Activated CD8-positive, alpha-beta memory T cell treated with anti-CD3 and anti-CD28 coated beads for 4 hours (primary cell): ENCODE results near the gene SOCS1.

ENCODE experiments used
- DNase-seq, 2 donors: peaks; one replicate each; pipeline ENCODE4 v3.0.0-alpha.2; 2020; ENCODE audit warnings: low read depth in 2 of 2

The SOCS1 gene

DNA sequence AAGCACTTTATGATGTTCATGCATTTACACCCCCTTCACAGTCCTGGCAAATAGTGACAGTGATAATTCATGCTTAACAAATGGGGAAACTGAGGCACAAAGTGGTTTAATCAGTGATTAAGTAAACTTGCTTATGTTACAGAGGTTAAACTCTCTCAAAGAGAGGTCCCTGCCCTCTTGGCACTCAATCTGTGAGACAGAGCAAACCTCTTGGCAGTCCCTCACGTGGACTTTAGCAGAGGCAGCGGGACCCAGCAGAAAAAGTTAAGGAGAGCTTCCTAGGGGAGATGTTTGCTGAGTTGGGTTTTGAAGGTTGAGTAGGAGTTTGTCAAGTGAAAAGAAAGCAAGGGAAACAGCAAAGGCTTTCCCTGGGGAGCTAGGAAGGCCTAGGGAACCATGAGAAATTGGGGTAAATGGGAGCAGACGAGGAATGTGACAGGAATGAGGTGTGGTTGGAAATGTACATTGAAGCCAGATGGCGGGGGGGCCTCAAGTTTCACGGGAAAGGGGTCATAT is 10.7 kb downstream of the SOCS1 start:
- DNase-seq, result no peak

DNA sequence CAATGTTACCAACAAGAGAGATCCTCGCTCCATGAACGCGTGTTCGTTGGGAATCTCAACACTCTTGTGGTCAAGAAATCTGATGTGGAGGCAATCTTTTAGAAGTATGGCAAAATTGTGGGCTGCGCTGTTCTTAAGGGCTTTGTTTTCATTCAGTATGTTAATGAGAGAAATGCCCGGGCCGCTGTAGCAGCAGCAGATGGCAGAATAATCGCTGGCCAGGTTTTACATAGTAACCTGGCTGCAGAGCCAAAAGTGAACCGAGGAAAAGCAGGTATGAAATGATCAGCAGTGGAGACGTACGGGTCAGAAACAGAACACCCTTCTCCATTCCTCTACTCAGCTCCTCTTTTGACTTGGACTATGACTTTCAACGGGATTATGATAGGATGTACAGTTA is 13.3 kb downstream of the SOCS1 start:
- DNase-seq, result no peak

DNA sequence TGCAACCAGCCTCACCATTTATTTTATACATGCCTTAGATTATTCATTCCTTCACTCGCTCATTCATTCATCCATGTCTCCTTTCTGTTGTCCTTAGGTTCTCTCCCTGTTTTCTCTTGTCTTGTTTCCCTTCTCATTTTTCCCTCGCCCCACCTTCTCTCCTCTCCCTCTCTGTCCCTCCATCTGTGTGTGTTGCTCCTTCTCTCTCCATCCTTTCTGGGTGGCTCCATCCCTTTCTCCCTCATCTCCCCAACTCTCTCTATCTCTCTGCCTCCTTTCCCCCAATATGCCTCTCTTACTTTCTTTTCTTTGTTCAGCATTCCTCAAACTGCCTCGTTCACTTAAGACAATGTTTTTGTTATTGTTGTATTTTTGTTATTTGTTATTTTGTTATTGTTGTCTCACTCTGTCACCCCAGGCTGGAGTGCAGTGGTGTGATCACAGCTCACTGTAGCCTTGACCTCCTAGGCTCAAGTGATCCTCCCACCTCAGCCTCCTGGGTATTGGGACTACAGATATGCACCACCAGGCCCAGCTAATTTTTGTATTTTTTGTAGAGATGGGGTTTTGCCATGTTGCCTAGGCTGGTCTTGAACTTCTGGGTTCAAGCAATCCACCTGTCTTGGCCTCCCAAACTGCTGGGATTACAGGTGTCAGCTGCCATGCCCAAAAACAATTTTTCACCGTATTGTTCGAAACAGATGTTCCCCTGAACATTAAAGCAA is 14.4 kb downstream of the SOCS1 start:
- DNase-seq, result no peak

DNA sequence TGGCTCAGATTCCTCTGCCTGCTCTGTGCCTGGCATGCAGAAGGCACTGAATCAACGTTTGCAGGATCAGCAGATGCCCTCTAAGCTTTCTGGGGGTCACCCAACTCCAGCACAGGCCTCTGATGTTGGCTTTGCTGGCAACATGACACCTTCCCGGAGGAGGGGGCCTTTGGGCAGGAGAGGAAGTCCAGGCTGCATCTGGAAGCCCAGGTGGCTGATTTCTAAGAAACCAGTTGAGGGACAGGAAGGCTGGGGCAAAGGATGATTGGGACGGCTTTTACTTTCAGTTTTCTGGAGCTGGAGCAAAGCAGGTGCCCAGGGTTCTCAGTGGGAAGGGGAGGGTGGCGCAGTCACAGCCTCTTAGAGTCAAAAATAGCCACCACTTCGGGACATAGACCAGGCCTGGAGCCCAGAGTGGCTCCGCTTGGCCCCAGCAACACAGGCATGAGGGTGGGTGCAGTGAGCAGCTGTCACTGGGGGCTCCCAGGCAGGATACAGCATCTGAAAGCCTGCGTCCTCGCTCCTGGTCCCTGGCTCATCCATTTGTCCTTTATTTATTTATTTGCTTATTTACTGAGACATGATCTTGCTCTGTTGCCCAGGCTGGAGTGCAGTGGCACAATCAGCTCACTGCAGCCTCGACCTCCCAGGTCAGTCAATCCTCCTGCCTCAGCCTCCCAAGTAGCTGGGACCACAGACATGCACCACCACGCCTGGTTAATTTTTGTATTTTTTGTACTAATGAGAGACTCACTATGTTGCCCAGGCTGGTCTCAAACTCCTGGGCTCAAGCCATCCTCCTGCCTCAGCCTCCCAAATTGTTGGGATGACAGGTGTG is 15.1 kb downstream of the SOCS1 start:
- no peak for DNase-seq

DNA sequence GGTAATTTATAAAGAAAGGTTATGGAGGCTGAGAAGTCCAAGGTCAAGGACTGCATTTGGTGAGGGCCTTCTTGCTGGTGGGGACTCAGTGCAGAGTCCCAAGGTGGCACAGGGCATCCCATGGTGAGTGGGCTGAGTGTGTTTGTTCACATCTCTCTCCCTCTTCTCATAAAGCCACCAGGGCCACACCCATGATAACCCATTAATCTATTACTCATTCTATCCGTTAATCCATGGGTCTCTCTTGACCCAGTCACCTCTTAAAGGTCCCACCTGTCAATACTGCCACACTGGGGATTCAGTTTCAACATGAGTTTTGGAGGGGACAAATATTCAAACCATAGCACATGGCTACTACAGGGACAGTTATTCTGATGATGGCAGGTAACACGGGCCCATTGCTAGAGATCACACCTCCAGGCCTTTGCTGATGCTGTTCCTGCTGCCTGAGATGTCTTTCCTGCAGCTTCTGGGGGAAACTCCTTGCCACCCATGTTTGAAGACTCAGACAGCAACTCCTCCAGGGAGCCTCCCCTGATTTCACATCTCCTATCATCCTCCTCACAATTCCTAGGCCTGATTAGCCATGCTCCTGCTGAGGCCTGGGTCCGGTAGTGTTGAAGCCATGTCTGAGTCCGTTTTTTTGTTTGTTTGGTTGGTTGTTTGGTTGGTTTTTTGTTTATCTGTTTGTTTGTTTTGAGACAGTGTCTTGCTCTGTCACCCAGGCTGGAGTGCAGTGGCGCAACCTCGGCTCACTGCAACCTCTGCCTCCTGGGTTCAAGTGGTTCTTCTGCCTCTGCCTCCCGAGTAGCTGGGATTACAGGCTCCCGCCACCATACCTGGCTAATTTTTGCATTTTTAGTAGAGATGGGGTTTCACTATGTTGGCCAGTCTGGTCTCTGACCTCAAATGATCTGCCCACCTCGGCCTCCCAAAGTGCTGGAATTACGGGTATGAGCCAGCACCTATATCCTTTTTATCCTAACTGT is 16.1 kb downstream of the SOCS1 start:
- DNase-seq, result no peak

DNA sequence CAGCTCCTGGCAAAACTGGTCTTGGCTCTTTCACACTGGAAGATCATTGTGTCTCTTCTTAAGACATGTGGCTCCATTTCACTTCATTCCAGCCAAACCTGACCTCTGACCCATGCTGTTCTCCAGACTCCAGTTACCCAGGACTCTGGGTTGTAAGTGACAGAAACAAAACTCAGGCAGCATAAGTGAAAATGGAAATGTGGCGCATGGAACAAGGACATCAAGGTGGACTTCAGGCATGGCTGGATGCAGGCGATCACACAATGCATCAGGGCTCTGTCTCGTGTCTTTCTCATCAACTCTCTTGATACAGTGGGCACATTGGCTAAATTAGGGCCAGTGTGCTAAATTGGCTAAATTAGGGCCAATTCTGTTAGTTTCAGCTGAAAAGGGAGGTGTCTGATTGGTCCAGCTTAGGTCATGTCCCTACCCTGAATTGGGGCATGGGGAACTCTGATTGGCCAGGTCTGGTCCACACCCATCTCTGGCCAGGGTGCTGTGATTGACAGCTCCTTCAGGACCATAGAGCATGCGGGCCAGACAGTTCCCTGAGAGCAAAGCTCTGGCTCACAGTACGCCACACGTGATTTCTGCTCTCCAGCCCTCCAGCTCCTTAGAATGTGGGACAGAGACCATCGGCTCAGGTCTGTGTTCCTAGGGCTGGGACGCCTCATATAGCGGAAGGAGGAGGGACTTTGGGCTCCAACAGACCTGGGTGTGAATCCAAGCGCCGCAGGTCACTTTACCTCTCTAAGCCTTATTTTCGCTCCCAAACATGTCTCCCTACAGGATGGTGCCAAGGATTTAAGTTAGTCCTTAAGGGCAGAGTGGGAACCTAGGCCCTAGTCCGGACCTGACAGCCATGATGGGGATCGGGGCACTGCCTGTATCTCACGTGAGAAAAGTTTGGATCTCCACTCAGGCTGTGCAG is 17.5 kb downstream of the SOCS1 start:
- DNase-seq, result no peak

DNA sequence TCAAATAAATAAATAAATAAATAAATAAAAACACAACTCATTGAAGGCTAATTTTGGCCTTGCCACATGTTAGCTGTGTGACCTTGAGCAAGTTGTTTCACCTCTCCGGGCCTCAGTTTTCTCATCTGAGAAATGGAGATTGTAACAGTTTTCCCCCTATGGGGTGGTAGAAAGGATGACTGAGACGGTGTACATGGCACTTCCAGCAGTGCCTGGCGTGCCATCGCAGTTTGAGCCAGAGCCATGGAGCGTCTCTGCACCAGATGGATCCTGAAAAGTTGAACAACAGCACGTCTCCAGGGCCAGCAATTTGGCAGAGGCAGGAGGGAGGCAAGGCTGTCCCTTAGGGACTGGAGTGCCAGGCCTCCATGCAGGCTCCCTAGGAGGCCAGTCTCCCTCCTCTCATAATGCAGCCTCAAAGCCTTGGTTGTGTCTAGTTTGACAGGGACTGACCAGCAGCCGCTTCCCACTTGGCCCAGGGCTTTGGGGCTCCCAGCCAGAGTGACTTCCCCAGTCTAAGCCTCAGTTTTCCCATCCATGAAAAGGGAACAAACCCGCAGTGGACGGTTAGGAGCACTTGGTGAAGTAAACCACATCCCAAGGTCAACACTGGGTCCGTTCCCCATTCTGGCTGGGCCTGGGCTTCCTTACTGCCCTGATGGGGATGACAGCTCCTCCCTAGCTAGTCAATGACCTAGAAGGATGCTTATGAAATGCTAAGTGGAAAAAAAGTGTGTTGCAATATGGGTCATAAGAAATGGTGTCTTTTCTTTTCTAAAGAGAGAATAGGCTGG is 19.3 kb downstream of the SOCS1 start:
- no peak for DNase-seq

DNA sequence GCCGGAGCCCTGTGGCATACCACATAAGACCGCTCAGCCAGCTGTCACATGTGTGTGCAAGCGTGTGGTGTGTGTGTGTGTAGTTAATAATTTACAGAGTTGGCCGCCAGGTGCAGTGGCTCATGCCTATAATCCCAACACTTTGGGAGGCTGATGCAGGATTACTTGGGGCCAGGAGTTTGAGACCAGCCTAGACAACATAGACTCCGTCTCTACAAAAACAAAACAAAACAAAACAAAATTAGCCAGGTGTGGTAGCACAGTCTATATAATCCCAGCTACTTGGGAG is 20.4 kb downstream of the SOCS1 start:
- DNase-seq, result no peak

DNA sequence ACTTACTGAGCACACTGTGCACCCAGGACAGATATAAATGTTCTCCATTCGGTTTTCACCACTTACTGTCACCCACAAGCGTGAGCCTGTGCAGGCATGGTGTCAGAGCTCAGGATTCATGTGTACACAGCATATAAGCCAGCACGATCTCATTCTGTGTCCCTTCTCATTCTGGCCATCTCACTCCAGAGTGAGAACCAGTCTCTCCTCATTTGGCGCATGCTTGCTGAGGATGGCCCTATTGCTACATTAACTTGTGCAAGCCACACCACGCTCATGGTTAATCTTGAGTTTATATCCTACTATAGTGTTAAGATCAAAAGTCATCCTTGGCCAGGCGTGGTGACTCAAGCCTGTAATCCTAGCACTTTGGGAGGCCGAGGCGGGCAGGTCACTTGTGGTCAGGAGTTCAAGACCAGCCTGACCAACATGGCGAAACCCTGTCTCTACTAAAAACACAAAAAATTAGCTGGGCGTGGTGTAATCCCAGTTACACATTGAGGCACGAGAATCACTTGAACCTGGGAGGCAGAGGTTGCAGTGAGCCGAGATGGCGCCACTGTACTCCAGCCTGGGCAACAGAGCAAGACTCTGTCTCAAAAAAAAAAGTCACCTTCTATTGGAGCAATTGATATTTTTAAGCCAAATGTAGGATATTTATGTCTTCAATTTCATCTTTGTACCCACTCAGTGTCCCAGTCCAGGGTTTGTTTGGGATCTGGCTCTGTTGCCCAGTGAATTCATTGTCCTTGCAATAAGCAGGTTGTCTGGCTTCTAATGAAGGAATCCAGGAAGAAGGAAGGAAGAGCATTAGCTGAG is 20.9 kb downstream of the SOCS1 start:
- no peak for DNase-seq

DNA sequence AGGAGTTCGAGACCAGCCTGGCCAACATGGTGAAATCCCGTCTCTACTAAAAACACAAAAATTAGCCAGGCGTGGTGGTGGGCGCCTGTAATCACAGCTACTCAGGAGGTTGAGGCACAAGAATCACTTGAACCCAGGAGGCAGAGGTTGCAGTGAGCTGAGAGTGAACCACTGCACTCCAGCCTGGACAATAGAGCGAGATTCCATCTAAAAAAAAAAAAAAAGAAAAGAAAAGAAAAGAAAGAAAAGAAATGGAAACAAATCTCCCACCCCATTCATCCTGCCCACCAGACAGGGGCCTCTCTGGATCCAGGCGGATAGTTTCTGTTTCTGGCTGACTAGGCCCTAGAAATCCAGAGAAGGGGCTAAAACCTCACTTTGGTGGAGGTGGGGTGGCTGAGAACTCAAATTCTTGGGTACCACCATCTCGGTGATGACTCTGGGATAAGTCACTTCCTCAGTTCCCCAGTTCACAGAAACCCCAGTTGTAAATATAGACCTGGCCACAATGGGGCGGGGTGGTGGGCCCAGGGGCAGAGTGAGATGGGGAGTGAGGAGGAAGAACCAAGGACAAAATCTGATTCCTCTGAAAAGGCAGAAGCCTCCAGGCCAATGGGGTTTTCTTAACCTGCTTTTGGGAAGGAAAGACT is 22.2 kb downstream of the SOCS1 start:
- peak; percentile 48 to 68 for DNase-seq

DNA sequence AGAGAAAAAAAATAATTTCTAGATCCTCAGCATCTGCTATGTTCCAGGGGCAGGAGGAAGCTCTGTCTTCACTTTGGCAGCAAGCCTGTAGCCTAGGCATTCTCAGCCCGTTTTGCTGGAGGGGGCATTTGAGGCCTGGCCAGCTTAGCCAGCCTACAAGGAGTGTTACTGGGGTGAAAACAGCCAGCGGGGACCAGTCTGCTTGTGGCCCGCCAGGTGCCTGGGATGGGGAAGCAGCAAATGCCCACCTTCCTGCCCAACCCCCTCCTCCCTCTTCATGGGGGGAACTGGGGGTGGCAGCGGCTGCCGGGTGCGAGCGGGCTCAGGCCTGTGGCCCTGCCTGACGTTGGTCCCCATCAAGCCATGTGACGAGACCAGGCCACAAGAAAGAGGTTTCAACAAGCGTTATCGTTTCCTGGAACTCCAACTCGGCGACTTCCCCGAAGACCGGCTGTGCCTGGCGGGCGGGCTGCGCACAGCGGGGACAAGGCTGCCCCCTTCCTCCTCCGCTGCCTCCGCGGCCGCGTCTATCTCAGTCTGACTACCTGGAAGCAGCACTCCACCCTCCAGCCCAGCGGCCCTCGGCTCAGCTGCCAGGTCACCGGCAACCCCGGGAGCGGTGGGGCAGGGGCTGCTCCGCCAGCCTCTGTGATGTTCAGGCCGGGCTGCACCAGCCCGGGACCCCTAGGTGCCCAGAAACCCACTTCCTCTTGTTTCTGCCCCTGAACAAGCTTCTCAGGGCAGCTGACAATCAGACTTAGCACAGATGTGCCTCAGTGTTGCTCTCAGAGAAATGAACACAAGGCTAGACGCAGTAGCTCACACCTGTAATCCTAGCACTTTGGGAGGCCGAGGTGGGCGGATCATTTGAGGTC is 22.9 kb downstream of the SOCS1 start:
- DNase-seq, result peak; percentile 73 to 84

DNA sequence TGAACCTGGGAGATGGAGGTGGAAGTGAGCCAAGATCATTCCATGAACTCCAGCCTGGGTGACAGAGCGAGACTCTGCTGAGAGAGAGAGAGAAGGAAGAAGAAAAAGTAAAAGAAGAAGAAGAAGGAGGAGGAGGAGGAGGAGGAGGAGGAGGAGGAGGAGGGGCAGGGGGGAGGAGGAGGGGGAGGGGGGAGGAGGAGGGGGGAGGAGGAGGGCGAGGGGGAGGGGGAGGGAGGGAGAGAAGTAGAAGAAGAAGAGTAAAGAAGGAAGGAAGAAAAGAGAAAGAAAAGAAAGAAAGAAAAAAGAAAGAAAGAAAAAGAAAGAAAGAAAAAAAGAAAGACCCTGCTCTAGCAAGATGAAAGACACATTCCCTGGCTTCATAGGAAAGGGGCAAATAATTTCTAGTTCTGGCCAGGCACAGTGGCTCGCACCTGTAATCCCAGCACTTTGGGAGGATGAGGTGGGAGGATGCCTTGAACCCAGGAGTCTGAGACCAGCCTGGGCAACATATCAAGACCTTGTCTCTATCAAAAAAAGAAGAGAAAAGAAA is 23.6 kb downstream of the SOCS1 start:
- no peak for DNase-seq

DNA sequence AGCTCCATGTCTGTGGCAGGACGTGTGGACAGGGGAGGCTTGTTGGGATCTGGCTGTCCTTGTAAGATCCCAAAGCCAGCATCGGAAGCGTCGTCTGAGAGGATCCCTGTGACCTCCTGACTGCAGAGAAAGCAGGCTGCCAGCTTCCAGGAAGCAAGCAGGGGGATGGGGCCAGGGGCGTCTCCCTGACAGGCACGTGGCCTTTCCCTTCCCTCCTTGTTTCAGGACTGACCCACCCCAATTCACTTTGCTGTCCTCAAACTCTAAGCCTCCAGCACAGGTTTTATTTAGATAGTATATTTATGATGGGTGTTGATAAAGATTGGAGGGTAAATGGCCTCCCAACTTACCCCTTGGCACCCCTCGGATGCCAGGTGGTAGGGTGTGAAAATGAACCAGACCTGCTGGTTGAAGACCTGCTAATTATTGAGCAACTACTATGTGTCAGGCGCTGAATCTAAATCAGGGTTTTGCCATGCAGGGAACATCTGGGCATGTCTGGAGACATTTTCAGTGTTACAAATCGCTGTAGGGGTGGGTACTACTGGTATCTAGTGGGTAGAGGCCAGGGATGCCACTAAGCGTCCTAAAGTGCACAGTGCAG is 24.5 kb downstream of the SOCS1 start:
- no peak for DNase-seq

DNA sequence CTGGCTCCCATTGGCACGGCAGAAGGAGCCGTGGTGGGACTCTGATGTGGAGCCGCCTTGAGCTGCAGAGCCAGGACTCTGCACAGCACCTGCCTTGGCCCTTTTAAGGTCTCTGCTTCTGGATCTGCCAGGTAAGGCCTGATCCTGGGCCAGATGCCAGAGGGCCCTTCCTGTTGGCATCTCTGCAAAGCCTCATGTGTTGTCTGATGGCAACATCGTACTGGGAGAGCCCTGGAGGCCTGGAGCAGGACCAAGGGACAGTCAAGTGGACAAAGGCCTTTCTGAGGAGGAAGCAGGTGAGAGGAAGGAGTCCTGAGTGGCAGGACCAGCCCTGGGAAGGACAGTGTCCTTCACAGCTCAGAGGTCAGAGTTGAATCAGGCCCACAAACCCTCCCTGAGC is 26.1 kb downstream of the SOCS1 start:
- DNase-seq, result no peak

DNA sequence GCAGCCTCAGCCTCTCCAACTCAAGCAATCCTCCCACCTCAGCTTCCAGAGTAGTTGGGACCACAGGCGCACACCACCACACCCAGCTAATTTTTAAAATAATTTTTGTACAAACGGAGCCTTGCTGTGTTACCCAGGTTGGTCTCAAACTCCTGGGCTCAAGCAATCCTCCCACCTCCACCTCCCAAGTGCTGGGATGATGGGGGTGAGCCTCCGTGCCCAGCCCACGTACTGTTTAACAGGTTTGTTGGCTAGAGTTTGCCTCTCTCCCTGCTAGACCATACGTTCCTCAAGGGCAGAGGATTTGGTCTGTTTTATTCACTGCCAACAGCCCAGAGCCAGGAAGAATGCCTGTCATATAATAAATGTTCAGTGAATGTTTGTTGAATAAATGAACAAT is 26.6 kb downstream of the SOCS1 start:
- DNase-seq, result no peak

DNA sequence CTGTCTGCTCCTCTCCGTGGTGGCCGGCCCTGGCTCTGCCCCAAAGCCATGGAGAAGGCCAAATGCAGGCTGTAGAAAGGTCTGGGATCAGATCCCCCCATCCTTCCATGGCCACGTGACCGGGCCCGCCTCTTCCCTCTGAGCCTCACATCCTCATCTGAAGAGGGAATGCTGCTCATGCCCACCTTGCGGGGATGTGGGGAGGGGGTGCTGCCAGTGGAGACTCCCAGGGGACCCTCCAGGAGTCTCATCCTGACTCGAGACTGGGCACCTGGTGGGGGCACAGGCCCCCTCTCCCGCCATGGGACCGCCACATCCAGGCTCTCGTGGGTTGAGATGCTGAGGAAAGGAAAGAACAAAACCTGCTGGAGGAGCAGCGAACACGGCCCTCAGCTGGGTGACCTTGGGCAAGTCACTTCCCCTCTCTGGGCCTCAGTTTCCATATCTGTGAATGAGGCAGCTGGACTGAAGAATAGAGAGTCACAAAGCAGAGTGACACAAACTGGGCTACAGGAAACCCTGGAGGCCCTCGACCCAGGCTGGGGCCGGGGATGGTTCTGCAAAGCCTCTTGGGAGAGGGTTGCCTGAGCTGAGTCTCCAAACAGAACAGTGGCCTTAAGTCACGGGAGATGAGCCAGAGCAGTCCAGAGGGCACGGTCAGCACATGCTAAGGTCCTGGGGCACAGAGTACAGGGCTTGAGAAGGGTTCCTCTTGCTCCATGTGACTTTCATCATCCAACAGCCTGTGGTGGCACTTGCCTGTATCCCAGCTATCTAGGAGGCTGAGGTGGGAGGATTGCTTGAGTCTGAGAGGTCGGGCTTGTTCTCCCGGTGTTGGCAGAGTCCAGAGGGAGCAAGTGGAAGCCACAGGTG is 30.1 kb downstream of the SOCS1 start:
- no peak for DNase-seq
